ENCODE measurements around the gene PRKAR2B. TPM values are rescaled to one million over a fixed set of nuclear protein-coding genes. Genes with fewer than 3 reads are reported as not detected.

The PRKAR2B gene
- total RNA-seq, 4 donors from 2014 or later: 3.0 to 28.1 (median 5.7) TPM

DNA sequence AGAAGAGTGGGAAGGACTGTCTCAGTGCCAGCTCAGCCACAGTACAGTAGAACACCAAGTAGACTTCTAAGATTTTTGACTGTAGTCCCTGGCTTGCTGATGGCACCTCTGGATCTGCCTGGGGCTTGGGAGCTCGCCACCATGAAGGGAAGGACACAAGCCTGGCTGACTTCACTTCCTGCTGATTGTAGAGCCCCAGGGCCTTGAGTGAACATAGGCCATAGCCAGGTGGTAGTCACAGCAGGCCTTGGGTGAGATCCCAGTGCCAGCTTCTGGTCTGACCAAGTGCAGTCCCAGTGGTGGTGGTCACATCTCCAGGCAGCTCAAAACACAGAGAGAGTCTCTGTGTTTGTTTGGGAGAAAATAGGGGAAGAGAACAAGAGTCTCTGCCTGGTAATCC lies 66.7 kb downstream of the PRKAR2B start:
- no peak overlapping the region for H3K27ac ChIP-seq
- DNase-seq: no peak
- TF ChIP-seq, protein P1, sequence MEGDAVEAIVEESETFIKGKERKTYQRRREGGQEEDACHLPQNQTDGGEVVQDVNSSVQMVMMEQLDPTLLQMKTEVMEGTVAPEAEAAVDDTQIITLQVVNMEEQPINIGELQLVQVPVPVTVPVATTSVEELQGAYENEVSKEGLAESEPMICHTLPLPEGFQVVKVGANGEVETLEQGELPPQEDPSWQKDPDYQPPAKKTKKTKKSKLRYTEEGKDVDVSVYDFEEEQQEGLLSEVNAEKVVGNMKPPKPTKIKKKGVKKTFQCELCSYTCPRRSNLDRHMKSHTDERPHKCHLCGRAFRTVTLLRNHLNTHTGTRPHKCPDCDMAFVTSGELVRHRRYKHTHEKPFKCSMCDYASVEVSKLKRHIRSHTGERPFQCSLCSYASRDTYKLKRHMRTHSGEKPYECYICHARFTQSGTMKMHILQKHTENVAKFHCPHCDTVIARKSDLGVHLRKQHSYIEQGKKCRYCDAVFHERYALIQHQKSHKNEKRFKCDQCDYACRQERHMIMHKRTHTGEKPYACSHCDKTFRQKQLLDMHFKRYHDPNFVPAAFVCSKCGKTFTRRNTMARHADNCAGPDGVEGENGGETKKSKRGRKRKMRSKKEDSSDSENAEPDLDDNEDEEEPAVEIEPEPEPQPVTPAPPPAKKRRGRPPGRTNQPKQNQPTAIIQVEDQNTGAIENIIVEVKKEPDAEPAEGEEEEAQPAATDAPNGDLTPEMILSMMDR (IDR thresholded peaks at IDR 0.05): no peak
- no peak for TF ChIP-seq POLR2A (IDR thresholded peaks at IDR 0.05)
- no peaks in the 10 kb centered on the region for H3K9me3 ChIP-seq
- no peaks in the 10 kb centered on the region for H3K36me3 ChIP-seq
- H3K4me3 ChIP-seq: no peak overlapping the region
- no peaks in the 10 kb centered on the region for H3K4me1 ChIP-seq
- H3K27me3 ChIP-seq: no peaks in the 10 kb centered on the region

DNA sequence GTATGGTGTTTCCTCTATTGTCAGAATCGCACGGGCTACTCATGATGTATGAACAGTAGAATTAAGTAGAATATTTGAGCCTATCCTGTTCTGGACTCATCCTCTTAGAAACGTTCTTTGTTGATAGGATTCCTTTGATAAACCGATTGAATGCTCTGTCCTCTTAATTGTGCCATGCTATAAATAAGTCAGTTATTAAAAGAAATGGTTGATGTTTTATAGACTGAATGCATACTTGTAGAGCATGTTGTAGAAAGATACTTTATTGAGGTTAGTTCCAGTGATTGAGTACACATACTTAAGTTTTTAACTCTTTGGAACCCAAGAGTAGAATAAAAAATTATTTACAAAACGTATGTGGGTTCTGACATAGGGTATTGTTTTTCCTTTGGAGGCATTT lies 69.4 kb downstream of the PRKAR2B start:
- no peak overlapping the region for H3K27ac ChIP-seq

DNA sequence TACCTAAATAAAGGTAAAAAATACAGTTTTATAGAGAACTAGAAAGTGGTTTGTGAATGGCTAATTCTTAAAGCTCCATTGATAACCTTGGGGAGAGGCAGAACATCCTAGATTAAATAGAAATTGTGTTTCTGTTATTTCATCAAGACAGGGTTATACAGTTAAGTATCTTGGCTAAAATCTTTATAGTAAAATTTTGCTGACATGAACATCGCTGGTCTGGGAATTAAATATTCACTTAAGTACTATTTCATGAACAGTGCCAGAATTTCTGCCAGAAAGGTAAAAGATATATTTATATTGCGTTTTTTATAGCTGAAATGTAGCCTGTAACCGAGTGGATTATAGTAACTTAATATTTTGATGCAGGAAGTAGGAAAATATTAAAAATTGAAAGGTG lies 70.6 kb downstream of the PRKAR2B start:
- H3K4me3 ChIP-seq: no peak overlapping the region
- no peaks in the 10 kb centered on the region for H3K9me3 ChIP-seq
- H3K27me3 ChIP-seq: no peaks in the 10 kb centered on the region
- no peak overlapping the region for H3K27ac ChIP-seq
- no peaks in the 10 kb centered on the region for H3K36me3 ChIP-seq
- no peak for TF ChIP-seq POLR2A (IDR thresholded peaks at IDR 0.05)
- TF ChIP-seq, protein P1 (IDR thresholded peaks at IDR 0.05): no peak
- no peak for DNase-seq
- no peaks in the 10 kb centered on the region for H3K4me1 ChIP-seq

More for the DNA sequence above, 69.4 kb downstream of the PRKAR2B start:
- H3K36me3 ChIP-seq: no peaks in the 10 kb centered on the region
- no peaks in the 10 kb centered on the region for H3K27me3 ChIP-seq
- no peak overlapping the region for H3K4me3 ChIP-seq
- no peaks in the 10 kb centered on the region for H3K9me3 ChIP-seq
- TF ChIP-seq, protein P1 (IDR thresholded peaks at IDR 0.05): no peak
- no peak for TF ChIP-seq POLR2A (IDR thresholded peaks at IDR 0.05)
- no peaks in the 10 kb centered on the region for H3K4me1 ChIP-seq
- DNase-seq: no peak

DNA sequence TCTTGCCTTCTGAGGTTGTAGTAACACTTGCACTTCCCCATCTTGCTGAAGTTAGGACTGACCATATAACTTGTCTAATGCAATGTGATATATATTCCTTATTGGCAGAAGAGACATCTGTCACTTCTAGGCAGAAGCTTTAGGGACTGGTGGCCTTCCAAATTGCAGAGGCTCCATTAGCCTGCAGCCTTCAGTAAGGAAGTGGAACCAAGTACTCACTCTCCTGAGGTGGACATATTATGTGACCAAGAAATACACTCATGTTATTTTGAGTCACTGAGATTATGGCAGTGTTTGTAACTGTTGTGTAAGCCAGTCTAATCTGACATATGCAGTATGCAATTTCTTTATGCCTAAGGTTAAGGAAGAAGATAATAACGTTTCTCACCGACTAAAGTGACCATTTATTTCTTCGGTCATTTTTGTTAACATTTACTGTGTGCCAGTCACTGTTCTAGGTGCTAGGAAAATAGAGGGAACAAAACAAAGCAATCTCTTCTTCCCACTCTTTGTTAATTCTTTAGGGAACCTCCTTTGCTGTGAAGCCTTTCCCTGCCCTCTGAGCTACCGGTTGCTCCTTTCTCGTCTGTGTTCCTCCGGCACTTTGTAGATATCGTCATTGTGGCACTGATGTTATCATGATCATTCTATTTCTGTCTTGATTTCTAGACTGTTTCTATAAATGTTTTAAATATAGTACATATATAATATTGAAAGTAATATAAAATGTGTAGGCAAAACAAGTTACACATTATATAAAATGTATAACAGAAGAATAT lies 71.4 kb downstream of the PRKAR2B start:
- DNase-seq: no peak
- H3K27me3 ChIP-seq: no peaks in the 10 kb centered on the region
- no peaks in the 10 kb centered on the region for H3K9me3 ChIP-seq
- no peak overlapping the region for H3K27ac ChIP-seq
- TF ChIP-seq POLR2A (IDR thresholded peaks at IDR 0.05): no peak
- TF ChIP-seq, protein P1 (IDR thresholded peaks at IDR 0.05): no peak
- H3K36me3 ChIP-seq: no peaks in the 10 kb centered on the region
- H3K4me3 ChIP-seq: no peak overlapping the region
- H3K4me1 ChIP-seq: no peaks in the 10 kb centered on the region

DNA sequence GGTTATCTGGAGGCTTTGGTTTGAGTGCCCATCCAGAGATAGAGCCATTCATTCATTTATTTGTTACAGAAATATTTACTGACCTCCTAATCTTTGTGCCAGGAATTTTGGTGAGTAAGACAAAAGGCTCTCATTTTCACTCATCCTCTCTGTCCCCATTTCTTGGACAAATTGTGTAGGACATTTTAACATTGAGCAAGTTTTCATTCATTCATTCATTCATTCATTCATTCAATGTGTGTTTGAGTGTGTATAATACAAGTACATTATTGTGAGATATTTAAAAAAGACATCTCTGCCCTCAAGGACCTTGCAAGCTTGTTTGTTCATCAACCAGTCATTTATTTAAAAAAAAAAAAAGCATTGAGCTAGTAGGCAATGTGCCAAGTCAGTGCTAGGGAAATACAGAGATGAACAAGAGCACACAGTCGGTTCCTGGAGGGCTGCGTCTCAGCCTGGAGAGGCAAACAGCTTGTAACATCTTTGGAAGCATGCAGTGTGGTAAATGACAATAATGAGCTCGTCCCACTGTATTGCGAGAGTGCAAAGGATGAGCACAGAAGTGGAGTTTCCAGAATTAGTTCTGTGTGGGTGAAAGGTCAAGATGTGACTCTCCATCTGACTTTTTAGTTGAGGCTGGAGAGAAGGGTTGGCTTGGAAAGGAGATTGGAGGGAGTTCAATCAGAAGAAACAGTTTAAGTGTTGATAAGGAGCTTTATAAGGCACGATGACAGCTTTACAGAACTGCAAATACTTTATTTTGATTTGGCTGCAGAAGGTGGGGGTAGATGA lies 73.8 kb downstream of the PRKAR2B start:
- Histone ChIP-seq H3K4me3 (no peak overlapping the region), H3K27ac (peak overlapping the region in 1 of 4 donors; percentile 12), H3K4me1 (no peaks in the 10 kb centered on the region), H3K27me3 (no peaks in the 10 kb centered on the region), H3K9me3 (no peaks in the 10 kb centered on the region), H3K36me3 (no peaks in the 10 kb centered on the region)
- TF ChIP-seq, protein P1 (IDR thresholded peaks at IDR 0.05): no peak
- no peak for TF ChIP-seq POLR2A (IDR thresholded peaks at IDR 0.05)
- DNase-seq: no peak

Data from Peyer's patch (tissue), 4 donors.